GM19023 (cell line): Measurements from ENCODE around the gene CCR6.

Experiments
- ATAC-seq: cut with Tn5 transposase; IDR thresholded peaks from one replicate; pipeline ENCODE4 v1.9.1; 2021; ENCODE audit warnings: mild to moderate bottlenecking, moderate library complexity; ENCODE audit not compliant: unreplicated experiment

The CCR6 gene

GRCh38 chr6:167097770-167098169, 25.1 kb upstream of the CCR6 start:
- no peak for ATAC-seq

GRCh38 chr6:167098825-167099225, 24.1 kb upstream of the CCR6 start:
- ATAC-seq = no peak

GRCh38 chr6:167099707-167100106, 23.2 kb upstream of the CCR6 start:
- ATAC-seq = no peak

- no peak for ATAC-seq
Measured at GRCh38 chr6:167100241-167100674, 22.6 kb upstream of the CCR6 start.

- no peak for ATAC-seq
Measured at GRCh38 chr6:167102318-167102717, 20.6 kb upstream of the CCR6 start.

GRCh38 chr6:167103041-167103891, 19.6 kb upstream of the CCR6 start:
- peak; percentile 97 for ATAC-seq

GRCh38 chr6:167104388-167104787, 18.5 kb upstream of the CCR6 start:
- no peak for ATAC-seq

GRCh38 chr6:167105060-167105459, 17.8 kb upstream of the CCR6 start:
- ATAC-seq = no peak

GRCh38 chr6:167106406-167106805, 16.5 kb upstream of the CCR6 start:
- ATAC-seq = no peak

- no peak for ATAC-seq
Measured at GRCh38 chr6:167107787-167108186, 15.1 kb upstream of the CCR6 start.

GRCh38 chr6:167108278-167108677, 14.6 kb upstream of the CCR6 start:
- no peak for ATAC-seq

- ATAC-seq = no peak
Measured at GRCh38 chr6:167109651-167110050, 13.2 kb upstream of the CCR6 start.

GRCh38 chr6:167111597-167111996, 11.3 kb upstream of the CCR6 start:
- no peak for ATAC-seq

- ATAC-seq = no peak
Measured at GRCh38 chr6:167112421-167112820, 10.5 kb upstream of the CCR6 start.

- ATAC-seq = peak; percentile 43
Measured at GRCh38 chr6:167113047-167113754, 9.7 kb upstream of the CCR6 start.

- ATAC-seq = peak; percentile 88
Measured at GRCh38 chr6:167113935-167114910, 8.7 kb upstream of the CCR6 start.

- ATAC-seq = no peak
Measured at GRCh38 chr6:167115054-167115453, 7.8 kb upstream of the CCR6 start.

- ATAC-seq = no peak
Measured at GRCh38 chr6:167116109-167116837, 6.6 kb upstream of the CCR6 start.

- no peak for ATAC-seq
Measured at GRCh38 chr6:167116838-167117228, 6.1 kb upstream of the CCR6 start.

GRCh38 chr6:167118006-167118405, 4.9 kb upstream of the CCR6 start:
- no peak for ATAC-seq
